Vagina (tissue), 2 donors: ENCODE results near the gene FHIT.

Experiments
- POLR2A ChIP-seq, 2 donors: fragments of 450-650 bp; IDR thresholded peaks; one replicate each; pipeline ENCODE4 v1.6.1; 2017; ENCODE audit warnings: antibody characterized with exemption in 2 of 2, mild to moderate bottlenecking in 2 of 2, moderate library complexity in 2 of 2
- POLR2AphosphoS5 ChIP-seq, 2 donors: sonication (generic); formaldehyde crosslinking; IDR thresholded peaks; one replicate each; pipeline ENCODE4 v1.9.0; 2017; ENCODE audit warnings: antibody characterized with exemption in 2 of 2, mild to moderate bottlenecking in 2 of 2, low read depth in 1 of 2; ENCODE audit not compliant: insufficient read depth in 1 of 2
- TF ChIP-seq, protein P1 (sequence below), 3 experiments: fragments of 450-650 bp in 2 of 3; fragments of 200-600 bp in 1 of 3; sonication (generic) in 1 of 3; IDR thresholded peaks; one replicate each; pipeline ENCODE4 v1.5.1; 2017 to 2019; ENCODE audit warnings: antibody characterized with exemption in 3 of 3, mild to moderate bottlenecking in 2 of 3, moderate library complexity in 2 of 3

DNA sequence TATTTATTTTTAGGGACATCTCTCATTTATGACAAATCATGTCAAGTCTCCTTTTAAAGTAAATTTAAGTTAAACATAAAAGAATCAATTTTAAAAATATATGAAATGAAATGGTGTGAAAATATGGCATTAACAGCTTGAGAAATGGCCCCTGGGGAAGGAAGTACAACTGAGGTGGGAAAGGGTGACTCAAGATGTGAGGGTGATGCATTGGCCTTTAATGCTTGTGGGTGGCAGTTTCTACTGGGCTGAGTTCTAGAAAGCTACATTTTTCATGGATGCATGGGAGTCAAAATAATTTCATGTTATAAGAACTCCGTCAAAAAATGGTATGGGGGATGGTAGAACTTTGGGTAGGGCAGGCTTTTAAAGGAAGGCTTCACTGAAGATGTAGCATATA, 1492.6 kb downstream of the FHIT start:
- TF ChIP-seq POLR2A (IDR thresholded peaks at IDR 0.05), result no peak
- TF ChIP-seq, protein P1, sequence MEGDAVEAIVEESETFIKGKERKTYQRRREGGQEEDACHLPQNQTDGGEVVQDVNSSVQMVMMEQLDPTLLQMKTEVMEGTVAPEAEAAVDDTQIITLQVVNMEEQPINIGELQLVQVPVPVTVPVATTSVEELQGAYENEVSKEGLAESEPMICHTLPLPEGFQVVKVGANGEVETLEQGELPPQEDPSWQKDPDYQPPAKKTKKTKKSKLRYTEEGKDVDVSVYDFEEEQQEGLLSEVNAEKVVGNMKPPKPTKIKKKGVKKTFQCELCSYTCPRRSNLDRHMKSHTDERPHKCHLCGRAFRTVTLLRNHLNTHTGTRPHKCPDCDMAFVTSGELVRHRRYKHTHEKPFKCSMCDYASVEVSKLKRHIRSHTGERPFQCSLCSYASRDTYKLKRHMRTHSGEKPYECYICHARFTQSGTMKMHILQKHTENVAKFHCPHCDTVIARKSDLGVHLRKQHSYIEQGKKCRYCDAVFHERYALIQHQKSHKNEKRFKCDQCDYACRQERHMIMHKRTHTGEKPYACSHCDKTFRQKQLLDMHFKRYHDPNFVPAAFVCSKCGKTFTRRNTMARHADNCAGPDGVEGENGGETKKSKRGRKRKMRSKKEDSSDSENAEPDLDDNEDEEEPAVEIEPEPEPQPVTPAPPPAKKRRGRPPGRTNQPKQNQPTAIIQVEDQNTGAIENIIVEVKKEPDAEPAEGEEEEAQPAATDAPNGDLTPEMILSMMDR (IDR thresholded peaks at IDR 0.05), result no peak
- no peak for TF ChIP-seq POLR2AphosphoS5 (IDR thresholded peaks at IDR 0.05; ENCODE audit: insufficient read depth in 1 of 2, low read depth in 1 of 2)
